ENCODE data around the gene ZNF217. TPM values are rescaled to one million over a fixed set of nuclear protein-coding genes. Genes with fewer than 3 reads are reported as not detected.

ZNF217 gene
- total and polyA plus RNA-seq, 9 of the 15 experiments (the other 6 are each of a cell fraction or from before 2014, with no cell fraction given) = 3.0 to 41.8 (median 16.8) TPM

DNA sequence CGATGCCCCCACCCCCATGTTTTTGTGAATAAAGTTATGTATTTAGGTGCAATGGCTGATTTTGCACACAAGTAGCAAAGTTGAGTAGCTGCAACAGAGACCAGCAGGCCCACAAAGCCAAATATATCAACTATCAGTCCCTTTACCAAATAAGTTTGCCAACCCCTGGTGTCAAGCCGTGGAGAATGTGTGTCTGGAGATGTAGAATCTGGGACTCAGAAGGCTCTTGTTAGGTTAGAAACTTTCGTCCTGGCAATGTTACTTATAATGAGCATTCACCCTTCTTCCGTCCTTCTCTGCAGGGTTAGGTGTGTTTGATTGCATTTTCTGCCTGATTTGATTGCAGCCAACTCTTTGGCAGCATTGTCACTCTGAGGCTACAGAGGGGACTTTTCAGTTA is 57.8 kb downstream of the ZNF217 start (continued):
- TF ChIP-seq, protein P1, sequence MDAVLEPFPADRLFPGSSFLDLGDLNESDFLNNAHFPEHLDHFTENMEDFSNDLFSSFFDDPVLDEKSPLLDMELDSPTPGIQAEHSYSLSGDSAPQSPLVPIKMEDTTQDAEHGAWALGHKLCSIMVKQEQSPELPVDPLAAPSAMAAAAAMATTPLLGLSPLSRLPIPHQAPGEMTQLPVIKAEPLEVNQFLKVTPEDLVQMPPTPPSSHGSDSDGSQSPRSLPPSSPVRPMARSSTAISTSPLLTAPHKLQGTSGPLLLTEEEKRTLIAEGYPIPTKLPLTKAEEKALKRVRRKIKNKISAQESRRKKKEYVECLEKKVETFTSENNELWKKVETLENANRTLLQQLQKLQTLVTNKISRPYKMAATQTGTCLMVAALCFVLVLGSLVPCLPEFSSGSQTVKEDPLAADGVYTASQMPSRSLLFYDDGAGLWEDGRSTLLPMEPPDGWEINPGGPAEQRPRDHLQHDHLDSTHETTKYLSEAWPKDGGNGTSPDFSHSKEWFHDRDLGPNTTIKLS (IDR thresholded peaks at IDR 0.05; ENCODE audit: borderline replicate concordance, low read depth) = no peak
- TF ChIP-seq NFYB (IDR thresholded peaks at IDR 0.05; ENCODE audit: extremely low read depth, insufficient read length) = no peak

DNA sequence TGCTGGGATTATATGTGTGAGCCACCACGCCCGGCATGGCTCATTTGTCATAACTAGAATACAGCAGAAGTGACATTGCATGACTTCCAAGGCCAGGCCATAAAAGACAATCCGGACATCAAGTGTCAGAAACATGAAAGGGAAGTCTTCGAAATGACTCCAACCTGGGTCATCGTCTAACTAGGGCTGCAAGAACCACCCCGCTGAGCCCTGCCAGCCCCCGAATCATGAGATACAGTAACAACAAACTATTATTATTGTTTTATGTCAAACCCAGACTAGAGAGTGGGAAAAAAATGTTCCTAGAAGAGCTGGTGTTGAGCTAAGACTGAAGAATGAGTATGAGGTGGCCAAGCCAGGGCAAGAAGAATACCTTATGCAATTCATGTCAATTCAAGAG is 59.6 kb downstream of the ZNF217 start:
- ChIA-PET CTCF (ENCODE audit: low intra/inter-chr PET ratio) (interaction anchor here (0.6 kb wide), 1 partner anchor 196 kb away, joined by 3 read pairs; no protein-coding TSS in a partner anchor), POLR2A (no interaction called here)
- no peak overlapping the region for H3K9ac ChIP-seq (ENCODE audit: insufficient read depth in 1 of 2, low read depth in 2 of 2, low read length in 2 of 2)
- WGBS (ENCODE audit: insufficient coverage, low coverage, missing lambda C conversion rate) = 0% methylated on average over 7 of the region's 7 CpGs
- no peak for DNase-seq (ENCODE audit: extremely low read depth in 1 of 4, low spot score in 3 of 4)
- no peaks in the 10 kb centered on the region for H3K9me1 ChIP-seq (ENCODE audit: control insufficient read depth, insufficient read depth, low read length)
- no peaks in the 10 kb centered on the region for H4K20me1 ChIP-seq (replicated peaks; ENCODE audit: control insufficient read depth, insufficient read depth, low read length)
- no peak overlapping the region for H3K4me3 ChIP-seq
- intact Hi-C loops (cut with micrococcal nuclease) (no loop called here), in situ Hi-C loops (cut with MboI) (no loop called here)
- FAIRE-seq = no peak
- H3K27me3 ChIP-seq (ENCODE audit: control insufficient read depth in 2 of 2, insufficient read depth in 2 of 2, low read length in 2 of 2) = peaks cover 2 to 4% of the 10 kb centered on the region in 2 experiments; a peak in 4 of 5 replicates
- ATAC-seq = no peak
- H3K27ac ChIP-seq (ENCODE audit: extremely low read depth, low read depth, low read length) = no peak overlapping the region
- H3K4me2 ChIP-seq (ENCODE audit: insufficient read depth, low read length) = no peak overlapping the region
- H3K79me2 ChIP-seq (ENCODE audit: control insufficient read depth, insufficient read depth, low read length) = no peaks in the 10 kb centered on the region
- H3K9me3 ChIP-seq (replicated peaks; ENCODE audit: control insufficient read depth, insufficient read depth, low read depth, low read length) = no peaks in the 10 kb centered on the region
- H3K4me1 ChIP-seq (replicated peaks in 1 of 2; ENCODE audit: control insufficient read depth in 2 of 2, insufficient read depth in 2 of 2, low read length in 2 of 2) = no peaks in the 10 kb centered on the region
- BruUV-seq (replicated peaks) = no TSS peak
- H3K36me3 ChIP-seq (ENCODE audit: control insufficient read depth, insufficient read depth, low read length) = no peaks in the 10 kb centered on the region
- H2AFZ ChIP-seq (ENCODE audit: low read depth, low read length) = no peak overlapping the region
- TF ChIP-seq, protein P2, sequence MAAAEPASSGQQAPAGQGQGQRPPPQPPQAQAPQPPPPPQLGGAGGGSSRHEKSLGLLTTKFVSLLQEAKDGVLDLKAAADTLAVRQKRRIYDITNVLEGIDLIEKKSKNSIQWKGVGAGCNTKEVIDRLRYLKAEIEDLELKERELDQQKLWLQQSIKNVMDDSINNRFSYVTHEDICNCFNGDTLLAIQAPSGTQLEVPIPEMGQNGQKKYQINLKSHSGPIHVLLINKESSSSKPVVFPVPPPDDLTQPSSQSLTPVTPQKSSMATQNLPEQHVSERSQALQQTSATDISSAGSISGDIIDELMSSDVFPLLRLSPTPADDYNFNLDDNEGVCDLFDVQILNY (CRISPR knock-in tag; IDR thresholded peaks at IDR 0.05) = no peak
- TF ChIP-seq, protein P3, sequence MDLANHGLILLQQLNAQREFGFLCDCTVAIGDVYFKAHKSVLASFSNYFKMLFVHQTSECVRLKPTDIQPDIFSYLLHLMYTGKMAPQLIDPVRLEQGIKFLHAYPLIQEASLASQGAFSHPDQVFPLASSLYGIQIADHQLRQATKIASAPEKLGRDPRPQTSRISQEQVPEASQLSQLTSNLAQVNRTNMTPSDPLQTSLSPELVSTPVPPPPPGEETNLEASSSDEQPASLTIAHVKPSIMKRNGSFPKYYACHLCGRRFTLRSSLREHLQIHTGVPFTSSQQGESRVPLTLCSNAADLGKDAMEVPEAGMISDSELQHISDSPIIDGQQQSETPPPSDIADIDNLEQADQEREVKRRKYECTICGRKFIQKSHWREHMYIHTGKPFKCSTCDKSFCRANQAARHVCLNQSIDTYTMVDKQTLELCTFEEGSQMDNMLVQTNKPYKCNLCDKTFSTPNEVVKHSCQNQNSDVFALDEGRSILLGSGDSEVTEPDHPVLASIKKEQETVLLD (IDR thresholded peaks at IDR 0.05) = no peak
- no peak for TF ChIP-seq ZNF324 (CRISPR knock-in tag; IDR thresholded peaks at IDR 0.05)
- TF ChIP-seq, protein P4, sequence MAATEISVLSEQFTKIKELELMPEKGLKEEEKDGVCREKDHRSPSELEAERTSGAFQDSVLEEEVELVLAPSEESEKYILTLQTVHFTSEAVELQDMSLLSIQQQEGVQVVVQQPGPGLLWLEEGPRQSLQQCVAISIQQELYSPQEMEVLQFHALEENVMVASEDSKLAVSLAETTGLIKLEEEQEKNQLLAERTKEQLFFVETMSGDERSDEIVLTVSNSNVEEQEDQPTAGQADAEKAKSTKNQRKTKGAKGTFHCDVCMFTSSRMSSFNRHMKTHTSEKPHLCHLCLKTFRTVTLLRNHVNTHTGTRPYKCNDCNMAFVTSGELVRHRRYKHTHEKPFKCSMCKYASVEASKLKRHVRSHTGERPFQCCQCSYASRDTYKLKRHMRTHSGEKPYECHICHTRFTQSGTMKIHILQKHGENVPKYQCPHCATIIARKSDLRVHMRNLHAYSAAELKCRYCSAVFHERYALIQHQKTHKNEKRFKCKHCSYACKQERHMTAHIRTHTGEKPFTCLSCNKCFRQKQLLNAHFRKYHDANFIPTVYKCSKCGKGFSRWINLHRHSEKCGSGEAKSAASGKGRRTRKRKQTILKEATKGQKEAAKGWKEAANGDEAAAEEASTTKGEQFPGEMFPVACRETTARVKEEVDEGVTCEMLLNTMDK (IDR thresholded peaks at IDR 0.05; ENCODE audit: borderline replicate concordance, insufficient read depth, low read depth, low read length, poor library complexity, severe bottlenecking) = no peak
- TF ChIP-seq SOX6 (IDR thresholded peaks at IDR 0.05) = no peak
- TF ChIP-seq ELF4 (CRISPR knock-in tag; IDR thresholded peaks at IDR 0.05) = no peak
- TF ChIP-seq CREBBP (IDR thresholded peaks at IDR 0.05; ENCODE audit: low read depth, low read length) = no peak
- no peak for TF ChIP-seq POLR3A (IDR thresholded peaks at IDR 0.05; ENCODE audit: borderline replicate concordance, extremely low read depth, insufficient read depth, insufficient read length)
- TF ChIP-seq GTF2F1 (IDR thresholded peaks at IDR 0.05; ENCODE audit: low read depth, low read length) = no peak
- no peak for TF ChIP-seq MAFF (IDR thresholded peaks at IDR 0.05; ENCODE audit: low read length)
- TF ChIP-seq ZNF174 (CRISPR knock-in tag; IDR thresholded peaks at IDR 0.05) = no peak
- TF ChIP-seq ZFX (CRISPR knock-in tag; IDR thresholded peaks at IDR 0.05) = no peak
- no peak for TF ChIP-seq BRCA1 (IDR thresholded peaks at IDR 0.05)
- no peak for TF ChIP-seq BRCA1 (CRISPR knock-in tag; IDR thresholded peaks at IDR 0.05)
